ENCODE data around the gene SCART1.
"Not testable (repeated sequence)": the region's sequence is repeated elsewhere in the genome, so short reads cannot be mapped to it uniquely, and the experiment has no call there.

The SCART1 gene

DNA sequence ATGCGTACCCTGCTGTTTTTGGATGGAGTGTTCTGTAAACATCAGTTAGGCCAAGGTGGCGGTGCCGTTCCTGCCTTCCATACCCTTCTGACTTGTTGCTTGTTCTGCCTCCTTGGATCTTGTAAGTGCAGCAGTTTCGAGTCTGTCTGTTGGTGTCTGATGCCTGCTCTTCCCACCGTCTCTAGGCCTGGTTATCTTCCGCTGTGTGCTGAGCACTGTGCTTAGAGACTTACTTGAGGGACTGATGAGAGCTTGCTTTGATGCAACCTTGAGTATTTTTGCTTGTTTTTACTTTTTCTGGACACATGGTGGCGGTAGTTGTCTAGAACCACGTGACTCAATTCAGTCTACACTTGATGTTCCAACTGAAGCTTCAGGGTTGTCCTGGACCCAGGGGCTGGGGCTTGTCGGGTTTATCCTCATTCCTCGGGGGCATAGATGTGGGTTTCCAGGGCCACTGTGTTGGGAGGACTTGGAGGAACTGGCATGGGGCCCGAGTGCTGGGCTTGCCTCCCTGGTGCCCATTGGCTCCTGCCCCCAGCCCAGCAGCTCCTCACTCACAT lies 15.0 kb upstream of the SCART1 start:
- no peak for DNase-seq

DNA sequence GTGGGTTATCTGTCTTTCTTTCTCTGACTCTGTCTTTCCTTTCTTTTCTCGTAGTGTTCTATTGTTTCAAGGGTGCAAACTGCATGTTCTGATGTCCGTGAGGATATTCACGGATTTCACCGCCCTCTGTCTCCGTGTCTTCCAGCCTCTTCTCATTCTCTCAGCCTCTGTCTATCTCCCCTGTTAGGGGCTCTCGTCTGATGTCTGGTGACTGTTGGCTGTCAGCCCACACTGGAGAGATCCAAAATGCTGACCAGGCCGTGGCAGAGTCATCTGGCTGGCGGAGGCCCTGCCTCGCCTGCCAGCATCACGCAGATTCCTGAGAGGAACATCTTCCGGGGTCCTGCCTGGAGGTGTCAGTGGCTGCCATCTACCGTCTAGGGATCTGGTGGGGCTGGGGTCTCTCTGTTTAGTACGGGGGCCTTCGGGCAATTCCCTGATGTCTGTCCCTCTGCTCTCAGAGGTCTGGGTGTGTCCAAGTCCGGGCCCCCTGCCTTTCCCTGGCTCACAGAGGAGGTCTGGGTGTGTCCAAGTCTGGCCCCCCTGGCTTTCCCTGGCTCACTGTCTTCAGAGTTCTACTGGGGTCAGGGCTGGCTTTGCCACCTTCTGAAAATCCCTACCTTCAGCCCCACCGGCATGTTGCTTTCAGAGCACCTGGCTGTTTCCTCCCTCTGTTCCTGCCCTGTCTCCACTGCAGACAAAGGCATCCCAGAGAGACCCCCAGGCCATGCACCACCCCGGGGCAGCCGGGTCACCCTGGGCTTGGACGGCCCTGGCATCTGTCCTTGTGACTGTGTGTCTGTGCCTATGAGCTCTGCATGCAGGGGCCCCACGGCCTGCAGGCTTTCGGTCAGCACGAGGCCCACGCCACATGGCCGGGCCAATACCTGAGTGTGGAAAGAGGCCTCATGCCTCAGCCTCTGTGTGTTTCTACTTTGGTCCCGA lies 14.0 kb upstream of the SCART1 start:
- DNase-seq, result no peak

DNA sequence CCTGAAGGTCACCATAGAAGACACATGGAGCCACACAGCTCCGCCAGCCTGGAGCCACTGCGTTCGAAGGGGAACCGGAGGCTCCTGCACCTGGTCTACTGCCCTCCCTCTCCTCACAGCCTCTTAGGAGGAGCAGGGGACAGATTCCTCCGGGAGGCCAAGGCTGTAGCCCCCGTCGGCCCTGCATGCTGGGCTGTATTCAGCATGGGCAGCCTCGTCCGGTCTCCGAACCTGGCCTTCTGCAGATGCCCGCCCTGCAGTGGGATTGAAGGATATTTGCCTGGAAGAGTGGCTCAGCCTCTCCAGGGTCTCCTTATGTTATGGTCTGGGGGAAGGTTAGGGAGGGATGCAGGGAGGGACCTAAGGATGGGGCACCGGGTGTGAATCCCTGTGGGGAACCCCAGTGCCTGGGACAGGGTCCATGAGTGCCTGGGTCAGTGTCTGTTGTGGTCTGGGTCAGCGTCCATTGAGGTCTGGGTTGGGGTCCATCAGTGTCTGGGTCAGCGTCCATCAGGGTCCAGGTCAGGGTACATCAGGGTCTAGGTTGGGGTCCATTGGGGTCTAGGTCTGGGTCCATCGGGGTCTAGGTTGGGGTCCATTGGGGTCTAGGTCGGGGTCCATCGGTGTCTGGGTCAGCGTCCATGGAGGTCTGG lies 13.0 kb upstream of the SCART1 start:
- DNase-seq, result no peak

DNA sequence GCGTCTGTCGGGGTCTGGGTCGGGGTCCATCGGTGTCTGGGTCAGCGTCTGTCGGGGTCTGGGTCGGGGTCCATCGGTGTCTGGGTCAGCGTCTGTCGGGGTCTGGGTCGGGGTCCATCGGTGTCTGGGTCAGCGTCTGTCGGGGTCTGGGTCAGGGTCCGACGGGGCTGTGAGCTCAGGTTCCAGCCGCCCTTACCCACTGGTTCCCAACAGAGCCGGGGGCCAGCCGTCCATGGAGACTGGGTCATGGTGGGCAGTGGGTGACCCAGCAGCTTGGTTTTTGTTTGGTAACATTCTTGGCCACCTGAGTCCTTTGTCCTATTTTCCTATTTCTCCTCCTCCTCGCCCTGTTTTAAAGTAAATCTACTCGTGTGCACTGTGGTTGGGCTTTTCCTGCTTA lies 12.4 kb upstream of the SCART1 start:
- DNase-seq, result not testable (repeated sequence)

DNA sequence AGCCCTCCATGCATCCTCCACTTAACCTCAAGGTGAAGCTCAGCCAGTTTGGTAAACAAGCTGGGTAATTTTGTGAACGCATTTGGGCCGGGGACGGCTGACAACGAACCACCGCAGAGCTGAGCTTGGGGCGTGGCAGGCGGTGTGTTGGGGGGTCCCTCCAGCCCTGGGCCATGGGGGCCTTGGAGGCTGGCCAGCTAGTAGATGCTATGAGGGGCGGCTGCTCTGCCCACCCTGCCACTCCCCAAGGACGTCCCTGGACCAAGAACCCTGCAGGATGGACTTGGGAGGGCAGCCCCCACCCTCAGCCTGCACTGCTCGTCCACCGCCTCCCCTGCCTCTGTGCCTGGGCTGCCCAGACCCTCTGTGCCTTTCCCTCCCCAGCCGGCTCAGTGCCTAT lies 12.0 kb upstream of the SCART1 start:
- no peak for DNase-seq

DNA sequence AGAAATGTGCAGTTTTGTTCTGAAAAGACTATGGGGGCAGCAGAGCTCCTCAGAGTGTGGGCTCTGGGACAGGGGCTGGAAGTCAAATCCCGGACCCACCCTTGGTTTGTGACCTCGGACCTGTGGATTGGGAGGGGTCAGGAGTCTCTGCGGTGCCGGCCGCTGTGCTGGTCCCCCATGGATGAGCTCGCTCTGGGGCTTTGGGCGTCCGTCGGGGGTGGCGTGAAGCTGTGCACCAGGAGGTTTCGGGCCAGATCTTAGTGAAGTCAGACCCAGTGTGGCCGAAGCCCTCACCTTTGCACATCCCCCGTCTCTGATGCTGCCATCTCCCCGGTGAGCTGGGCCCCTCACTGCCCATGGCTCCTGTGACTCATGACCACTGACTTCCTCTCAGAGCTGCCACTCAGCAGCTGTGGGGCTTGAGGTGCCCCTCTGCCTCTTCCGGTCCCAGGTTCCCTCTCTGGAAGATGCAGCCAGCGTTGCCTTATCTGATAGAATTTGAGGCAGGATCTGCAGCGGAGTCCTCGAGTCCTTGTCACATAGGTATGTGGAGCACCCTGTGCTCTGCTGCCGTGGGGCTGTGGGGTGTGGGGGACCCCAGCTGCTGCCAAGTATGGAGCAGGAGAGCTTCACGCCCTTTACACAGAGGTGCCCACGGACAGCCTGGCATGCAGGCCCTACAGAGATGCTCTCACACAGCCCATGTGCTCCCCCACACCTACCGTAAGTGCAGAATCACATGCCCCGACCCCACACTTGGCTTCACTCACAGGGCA lies 11.4 kb upstream of the SCART1 start:
- DNase-seq, result no peak

DNA sequence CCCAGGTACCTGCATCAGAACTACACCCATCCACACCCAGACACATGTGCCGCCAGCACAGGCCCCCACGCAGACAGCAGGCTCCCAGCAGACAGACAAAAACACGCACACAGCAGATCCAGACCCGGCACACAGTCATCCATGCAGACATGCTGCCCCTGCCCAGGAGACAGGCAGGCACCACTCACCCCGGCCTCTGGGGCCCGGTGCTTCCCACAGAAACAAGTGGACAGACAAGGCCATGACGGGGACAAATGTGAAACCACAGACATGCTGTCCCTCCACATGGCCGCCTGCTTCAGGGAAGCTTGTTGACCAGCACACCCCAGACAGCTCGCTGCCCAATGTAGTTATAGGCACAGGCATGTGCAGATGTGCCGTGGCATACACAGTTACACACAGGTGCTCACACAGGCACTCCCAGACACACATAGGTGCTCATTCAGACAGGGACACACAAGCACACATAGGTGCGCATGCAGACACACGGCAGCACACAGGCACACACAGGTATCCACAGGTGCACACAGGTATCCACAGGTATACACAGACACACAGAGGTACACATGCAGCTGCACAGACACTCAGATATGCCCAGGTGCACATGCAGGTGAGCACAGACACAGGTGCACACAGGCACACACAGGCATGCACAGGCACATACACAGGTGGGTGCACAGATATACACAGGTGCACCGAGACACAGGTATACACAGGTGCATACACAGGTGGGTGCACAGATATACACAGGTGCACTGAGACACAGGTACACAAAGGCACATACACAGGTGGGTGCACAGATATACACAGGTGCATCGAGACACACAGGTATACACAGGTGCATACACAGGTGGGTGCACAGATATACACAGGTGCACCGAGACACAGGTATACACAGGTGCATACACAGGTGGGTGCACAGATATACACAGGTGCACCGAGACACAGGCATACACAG lies 10.5 kb upstream of the SCART1 start:
- DNase-seq, result no peak

DNA sequence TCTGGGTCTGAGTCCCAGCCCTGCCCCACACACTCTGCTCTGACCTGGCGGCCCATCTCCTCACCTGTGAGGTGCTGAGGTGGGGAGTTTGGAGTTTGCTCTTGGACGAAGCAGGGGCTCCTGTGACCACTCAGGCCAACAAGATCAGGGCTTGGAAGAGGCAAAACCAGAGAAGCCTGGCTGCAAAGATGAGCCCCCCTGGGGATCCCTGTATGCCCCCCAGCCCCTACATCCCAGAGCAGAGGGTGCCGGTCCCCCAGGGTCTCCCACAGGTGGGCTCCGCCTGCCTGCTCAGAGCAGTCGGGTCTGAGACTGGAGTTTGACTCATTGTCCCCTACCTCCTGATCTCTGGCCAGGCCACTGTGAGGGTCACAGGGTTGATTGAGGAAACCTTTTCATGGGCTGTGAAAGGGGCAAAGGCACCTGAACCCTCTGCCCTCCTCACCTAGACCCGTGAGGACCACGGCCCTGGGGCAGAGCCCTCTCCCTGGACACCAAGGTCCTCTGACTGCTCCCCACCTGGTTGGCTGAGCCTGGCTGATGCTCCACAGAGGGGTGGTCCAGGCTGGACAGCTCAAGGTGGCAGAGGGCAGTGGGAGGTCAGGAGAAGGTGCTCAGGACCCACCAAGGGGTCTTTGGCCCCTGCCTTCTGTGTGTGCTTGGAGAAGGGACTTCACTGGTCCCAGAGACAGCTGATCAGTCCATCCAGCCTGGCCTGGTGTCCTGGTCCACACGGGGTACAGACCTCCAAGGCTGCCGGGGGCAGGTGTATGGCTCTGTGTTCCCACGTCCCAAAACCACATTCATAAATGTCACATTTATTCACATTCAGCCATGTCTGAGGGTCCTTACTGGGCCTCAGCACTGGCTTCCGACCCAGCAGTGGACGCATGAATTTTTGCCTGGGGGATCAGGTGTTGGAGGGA lies 9.1 kb upstream of the SCART1 start:
- no peak for DNase-seq

DNA sequence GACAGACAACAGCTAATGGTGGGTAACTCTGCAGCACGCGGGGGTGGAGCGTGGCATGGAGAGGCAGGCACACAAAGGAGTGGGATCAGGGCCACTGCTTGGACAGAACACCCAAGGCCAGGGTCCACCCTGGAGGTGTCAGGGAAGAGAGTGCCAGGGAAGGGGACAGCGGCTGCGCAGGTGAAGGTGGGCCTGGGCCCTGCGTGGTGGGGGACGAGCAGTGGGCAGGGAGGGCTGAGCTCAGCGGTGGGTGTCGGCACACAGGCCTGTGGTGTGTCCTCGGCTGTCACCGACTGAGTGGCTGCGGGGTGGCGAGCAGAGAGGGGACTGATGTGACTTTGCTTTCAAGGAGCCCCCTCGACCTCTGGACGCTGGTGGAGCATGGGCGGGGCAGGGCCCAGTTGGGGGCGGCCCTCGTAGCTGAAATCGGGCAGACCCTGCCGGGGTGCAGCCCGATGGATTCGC lies 8.4 kb upstream of the SCART1 start:
- DNase-seq, result no peak

DNA sequence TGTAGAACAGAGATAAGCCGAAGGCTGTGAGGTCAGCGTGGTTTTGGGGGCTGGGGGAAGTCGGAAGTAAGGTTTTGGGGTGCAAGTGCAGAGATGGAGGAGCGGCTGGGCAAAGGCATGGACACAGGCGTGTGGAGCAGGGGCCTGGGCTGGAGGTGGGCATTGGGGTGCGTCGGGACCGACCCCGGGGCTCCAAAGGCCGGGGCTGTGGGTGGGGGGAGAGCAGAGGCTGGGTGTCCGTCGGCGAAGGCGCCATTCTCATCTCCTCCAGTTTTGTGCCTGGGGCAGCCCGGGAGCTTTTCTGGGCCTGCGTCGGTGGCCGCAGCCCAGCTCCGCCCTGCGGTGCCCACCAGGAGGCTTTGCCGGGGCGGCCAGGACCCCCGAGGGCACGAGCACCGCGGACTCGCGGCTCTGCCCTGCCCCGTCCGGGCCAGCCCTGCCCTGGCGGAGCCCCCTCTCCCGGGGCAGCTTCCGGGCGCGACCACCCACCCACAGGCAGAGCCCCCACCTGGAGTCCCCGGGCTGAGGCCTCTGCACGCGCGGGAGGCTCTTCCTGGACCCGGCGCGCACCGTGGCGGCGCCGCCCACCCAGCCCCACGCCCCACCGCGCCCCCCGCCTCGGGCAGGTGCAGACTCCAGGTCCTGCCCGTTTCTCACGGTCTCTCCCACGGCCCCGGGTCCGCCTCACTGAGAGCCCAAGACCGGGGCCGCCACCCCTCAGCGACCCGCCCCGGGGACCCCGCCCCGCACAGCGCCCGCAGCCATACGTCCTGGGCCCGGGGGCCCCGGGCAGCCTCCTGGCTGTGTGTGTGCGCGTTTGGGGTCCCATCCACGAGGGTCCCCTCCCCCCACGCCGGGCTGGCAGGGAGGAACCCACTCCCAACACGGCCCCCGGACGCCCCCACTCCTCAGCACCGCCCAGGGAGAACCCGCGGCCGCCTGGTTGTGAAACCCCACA lies 7.7 kb upstream of the SCART1 start:
- DNase-seq, result no peak

DNA sequence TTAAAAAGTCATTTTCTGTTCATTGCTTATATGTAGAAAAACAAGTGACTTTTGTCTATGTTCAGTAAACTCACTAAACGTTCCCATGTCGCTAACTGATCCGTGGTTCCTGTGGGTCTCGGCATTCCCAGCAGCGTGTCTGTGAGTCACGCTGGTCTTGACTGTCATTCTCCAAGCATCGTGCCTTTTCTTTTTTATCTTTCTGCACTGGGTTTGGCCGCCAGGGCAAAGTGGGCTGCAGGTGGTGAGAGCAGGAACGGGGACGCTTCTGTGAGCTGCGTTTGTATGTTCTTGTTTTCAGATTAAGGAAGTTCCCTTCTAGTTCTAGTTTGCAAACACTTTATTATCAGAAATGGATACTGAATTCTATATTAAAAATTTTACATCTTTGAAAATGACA lies 6.8 kb upstream of the SCART1 start:
- no peak for DNase-seq

DNA sequence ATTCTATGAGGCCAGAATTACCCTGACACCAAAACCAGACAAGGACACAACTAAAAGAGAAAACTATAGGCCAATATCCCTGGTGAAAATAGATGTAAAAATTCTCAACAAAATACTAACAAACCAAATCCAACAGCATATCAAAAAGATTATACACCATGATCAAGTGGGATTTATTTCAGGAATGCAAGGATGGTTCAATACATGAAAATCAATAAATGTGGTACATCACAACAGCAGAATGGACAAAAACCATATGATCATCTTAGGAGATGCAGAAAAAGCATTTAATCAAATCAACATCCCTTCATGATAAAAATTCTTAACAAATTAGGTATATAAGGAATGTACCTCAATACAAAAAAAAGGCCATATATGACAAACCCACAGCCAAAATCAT lies 5.6 kb upstream of the SCART1 start:
- no peak for DNase-seq

DNA sequence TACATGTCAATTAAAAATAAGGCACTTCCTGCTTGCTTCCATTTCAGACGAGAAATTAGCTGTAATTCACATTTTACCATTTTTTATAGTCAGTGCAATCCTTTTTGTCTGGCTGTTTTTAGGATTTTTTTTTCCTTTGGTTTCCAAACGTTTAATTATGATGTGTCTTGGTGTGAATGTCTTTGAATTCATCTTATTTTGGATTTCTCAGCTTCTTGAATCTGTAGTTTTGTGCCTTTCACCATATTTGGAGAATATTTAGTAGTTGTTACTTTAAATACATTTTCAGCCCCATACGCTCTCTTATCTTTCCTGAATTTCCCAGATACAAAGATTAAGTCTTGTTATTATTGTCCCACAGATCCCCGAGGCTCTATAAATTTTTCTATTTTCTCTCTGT lies 2.4 kb upstream of the SCART1 start:
- DNase-seq, result no peak

DNA sequence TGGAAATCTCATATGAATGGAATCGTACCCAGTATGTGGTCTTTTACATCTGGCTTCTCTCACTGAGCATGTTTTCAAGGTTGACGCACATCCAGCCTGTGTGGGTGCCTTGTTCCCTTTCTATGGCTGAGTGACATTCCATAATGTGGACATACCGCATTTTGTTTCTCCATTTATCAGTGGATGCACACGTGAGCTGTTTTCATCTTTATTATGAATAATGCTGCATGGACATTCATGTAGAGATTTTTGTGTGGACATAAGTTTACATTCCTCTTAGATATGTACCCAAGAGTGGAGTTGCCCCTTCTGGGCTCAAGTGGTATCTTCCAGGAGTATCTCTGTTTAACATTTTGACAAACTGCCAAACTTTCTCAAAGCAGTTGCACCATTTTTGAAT lies 1.3 kb upstream of the SCART1 start:
- DNase-seq, result no peak

DNA sequence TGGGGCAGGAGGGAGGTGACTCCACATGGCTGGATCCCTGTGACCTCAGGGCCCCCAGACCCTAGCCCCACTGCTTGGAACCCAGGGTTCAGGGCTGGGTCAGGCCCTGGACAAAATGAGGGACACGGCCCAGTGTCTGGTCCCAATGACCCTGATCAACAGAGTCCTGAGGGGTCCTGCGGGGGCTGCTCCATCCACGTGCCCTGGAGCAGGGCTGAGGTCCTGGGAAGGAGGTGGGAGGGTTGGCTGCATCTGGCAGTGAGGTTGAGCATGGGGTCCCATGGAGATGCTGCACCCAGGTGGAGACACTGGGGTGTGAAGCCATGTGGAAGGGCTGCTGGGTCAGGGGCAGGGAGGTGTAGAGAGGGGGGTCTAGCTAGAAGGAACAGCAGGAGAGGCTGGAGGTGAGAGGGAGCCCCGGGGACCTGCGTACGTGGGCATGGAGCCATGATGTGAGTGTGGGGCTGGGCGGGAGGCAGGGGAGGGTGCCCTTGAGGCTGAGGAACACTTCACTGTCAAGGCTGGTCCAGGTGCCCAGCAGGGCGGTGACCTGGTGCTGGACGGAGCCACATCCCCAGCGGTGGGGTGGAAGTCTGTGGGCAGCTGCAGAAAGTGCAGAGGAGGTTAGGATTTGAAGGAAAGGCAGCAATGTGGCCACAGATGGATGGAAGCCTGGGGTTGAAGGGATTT lies 604 bp downstream of the SCART1 start:
- no peak for DNase-seq

DNA sequence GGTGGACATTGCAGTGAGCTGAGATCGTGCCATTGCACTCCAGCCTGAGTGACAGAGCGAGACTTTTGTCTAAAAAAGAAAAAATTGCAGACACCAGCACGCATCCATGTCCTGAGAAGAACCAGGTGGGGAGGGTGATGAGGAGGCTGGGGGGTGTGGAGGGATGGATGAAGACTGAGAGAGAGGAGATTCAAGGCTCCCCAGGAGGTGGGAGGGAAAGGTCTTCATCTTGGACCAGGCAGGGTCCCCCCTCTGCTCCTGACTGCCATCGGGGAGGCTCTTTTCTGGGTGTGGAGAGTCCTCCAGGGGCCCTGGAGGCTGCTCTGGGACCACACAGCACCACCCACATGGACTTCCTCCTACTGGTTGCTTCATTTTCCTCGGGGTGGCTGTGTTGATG lies 1.5 kb downstream of the SCART1 start:
- no peak for DNase-seq

DNA sequence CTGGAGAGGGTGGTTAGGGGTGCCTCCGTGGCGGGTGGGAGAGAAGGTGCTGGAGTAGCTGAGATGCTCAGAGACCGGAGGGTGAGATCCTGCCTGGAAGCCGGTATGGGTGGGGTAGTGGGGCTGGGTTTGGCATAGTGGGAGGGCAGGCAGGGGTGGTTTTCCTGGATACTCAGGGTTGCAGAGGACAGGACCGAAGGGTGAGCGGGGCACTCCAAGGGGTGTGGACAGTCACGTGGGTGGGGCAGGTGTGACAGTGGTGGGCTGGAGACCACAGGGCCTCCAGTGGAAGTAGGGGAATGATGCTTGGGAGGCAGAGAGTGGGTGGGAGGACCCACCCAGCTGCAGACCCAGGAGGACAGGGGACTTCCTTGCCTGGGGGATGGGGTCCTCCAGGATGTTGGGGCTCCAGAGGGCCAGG lies 1.9 kb downstream of the SCART1 start:
- DNase-seq, result no peak

DNA sequence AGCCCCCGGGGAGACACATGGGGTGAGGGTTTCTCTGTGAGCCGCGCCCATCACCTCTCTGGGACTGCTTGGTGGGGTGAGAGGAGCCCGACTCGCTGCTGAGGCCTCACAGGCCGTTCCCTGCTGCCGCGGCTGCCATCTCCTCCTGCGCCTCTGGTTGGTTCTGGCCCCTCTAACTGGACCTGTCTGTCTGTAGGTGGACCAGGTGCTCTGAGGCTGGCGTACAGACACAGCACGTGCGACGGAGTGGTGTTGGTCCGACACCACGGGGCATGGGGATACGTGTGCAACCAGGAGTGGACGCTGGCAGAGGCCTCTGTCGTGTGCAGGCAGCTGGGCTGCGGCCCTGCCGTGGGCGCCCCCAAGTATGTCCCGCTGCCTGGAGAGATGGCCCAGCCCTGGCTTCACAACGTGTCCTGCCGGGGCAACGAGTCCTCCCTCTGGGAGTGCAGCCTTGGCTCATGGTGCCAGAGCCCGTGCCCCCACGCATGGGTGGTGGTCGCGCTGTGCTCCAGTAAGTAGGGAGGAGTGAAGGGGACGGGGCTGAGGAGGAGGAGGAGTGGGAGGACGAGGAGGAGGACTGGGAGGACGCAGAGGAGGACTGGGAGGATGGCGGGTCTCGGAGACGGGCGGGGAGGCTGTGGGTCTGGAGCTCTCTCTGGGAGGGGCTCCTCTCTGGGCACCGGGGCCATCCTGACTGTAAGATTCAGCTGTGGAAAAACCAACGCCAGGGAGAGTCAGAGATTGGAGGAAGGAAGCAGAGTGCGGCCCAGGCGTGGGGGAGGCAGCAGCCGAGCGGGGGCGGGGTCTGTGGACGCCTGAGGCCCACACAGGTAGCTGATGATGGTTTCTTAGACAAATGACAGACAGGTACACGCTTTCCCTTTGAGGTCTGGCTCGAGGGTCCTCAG lies 2.6 kb downstream of the SCART1 start:
- no peak for DNase-seq
